Activated CD8-positive, alpha-beta T cell treated with anti-CD3 and anti-CD28 coated beads for 36 hours (primary cell): ENCODE data around the gene CXXC5. TPM values are rescaled to one million over a fixed set of nuclear protein-coding genes. Genes with fewer than 3 reads are reported as not detected.

Experiments
- ATAC-seq: fragments of 200-7000 bp; cut with Tn5 transposase; one replicate; pipeline ENCODE4 v1.10.0; 2021; ENCODE audit warnings: mild to moderate bottlenecking, moderate library complexity
- CTCF ChIA-PET: fragments of 350-600 bp; sonication (Branson Sonifier 250); formaldehyde crosslinking; loops from one replicate; lab custom pipeline; 2021; ENCODE audit warnings: antibody characterized with exemption; lab: Charles Lee
- POLR2A ChIA-PET: fragments of 350-600 bp; sonication (Branson Sonifier 250); formaldehyde crosslinking; loops from one replicate; lab custom pipeline; 2021; ENCODE audit warnings: antibody characterized with exemption; lab: Charles Lee
- DNase-seq: peaks from one replicate; pipeline ENCODE4 v3.0.0-alpha.2; 2020
- H3K27ac Mint-ChIP-seq: one replicate; pipeline ENCODE4 v1.8.0; 2021; ENCODE audit warnings: mild to moderate bottlenecking, mixed read lengths
- H3K27me3 Mint-ChIP-seq: one replicate; pipeline ENCODE4 v1.8.0; 2021; ENCODE audit warnings: mixed read lengths
- H3K36me3 Mint-ChIP-seq: one replicate; pipeline ENCODE4 v1.8.0; 2021; ENCODE audit warnings: low read depth, mixed read lengths
- H3K4me1 Mint-ChIP-seq: one replicate; pipeline ENCODE4 v1.8.0; 2021; ENCODE audit warnings: low read depth, mixed read lengths
- H3K4me3 Mint-ChIP-seq: one replicate; pipeline ENCODE4 v1.8.0; 2021; ENCODE audit warnings: mild to moderate bottlenecking, moderate library complexity, mixed read lengths
- H3K9me3 Mint-ChIP-seq: one replicate; pipeline ENCODE4 v1.8.0; 2021; ENCODE audit warnings: mixed read lengths
- intact Hi-C: fragments of 100-400 bp; cut with micrococcal nuclease; formaldehyde crosslinking; loops from one replicate; pipeline ENCODE4 v1.10.0; 2022
- total RNA-seq, 2 experiments: library from RNA; stranded (reverse); gene quantifications; one replicate each; pipeline ENCODE4 v1.2.3, GENCODE V29; 2021
- TF ChIP-seq, protein P1 (sequence below): fragments of 200-600 bp; IDR thresholded peaks from one replicate; pipeline ENCODE4 v1.8.0; 2022; ENCODE audit warnings: antibody characterized with exemption, mild to moderate bottlenecking

The CXXC5 gene
- total RNA-seq, 2 experiments from 2014 or later, result 3.5 to 4.3 TPM

DNA sequence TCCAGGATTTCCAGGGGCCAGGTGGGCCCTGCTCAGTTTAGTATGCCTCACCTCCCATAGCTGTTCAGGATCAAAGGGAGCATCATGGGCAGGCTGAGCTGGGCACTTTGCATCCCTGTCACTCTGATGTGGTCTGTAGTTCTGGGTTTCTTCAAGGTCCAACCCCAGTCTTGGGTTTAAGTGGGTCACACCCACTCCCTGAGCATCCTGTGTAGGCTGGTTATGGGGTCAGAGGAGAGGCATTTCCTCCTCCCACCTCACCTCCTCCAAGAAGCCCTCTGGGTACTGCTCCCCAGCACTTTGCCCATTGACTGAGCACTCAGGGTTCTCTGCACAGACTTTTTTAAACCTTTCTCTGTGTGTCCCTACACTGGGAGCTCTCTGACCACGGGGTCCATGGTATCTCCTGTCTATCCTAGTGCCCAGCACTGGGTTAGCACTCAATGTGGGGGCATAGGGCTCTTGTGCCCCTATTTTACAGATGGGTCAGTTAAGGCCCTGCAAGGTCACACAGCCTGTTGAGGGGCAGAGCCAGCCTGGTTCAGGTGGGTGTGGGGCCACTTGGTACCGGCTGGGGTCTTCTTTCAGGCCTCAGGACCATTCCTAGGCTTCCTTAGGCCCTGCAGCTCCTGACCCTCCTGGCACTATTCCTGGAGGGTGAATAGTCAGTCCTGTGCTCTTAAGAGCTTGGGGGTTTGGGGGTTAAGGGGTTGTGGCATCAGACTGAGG, 19.0 kb downstream of the CXXC5 start:
- Mint-ChIP-seq H3K9me3 (no peaks in the 10 kb centered on the region), H3K4me1 (peaks cover 63% of the 10 kb centered on the region), H3K27me3 (no peaks in the 10 kb centered on the region), H3K36me3 (no peaks in the 10 kb centered on the region), H3K27ac (peak overlapping the region; percentile 55), H3K4me3 (peak overlapping the region; percentile 50)
- peak; percentile 10 for ATAC-seq
- intact Hi-C loops, result no loop called here
- DNase-seq, result peak; percentile 43
- TF ChIP-seq, protein P1, sequence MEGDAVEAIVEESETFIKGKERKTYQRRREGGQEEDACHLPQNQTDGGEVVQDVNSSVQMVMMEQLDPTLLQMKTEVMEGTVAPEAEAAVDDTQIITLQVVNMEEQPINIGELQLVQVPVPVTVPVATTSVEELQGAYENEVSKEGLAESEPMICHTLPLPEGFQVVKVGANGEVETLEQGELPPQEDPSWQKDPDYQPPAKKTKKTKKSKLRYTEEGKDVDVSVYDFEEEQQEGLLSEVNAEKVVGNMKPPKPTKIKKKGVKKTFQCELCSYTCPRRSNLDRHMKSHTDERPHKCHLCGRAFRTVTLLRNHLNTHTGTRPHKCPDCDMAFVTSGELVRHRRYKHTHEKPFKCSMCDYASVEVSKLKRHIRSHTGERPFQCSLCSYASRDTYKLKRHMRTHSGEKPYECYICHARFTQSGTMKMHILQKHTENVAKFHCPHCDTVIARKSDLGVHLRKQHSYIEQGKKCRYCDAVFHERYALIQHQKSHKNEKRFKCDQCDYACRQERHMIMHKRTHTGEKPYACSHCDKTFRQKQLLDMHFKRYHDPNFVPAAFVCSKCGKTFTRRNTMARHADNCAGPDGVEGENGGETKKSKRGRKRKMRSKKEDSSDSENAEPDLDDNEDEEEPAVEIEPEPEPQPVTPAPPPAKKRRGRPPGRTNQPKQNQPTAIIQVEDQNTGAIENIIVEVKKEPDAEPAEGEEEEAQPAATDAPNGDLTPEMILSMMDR, result no peak
- ChIA-PET POLR2A (interaction anchor here (0.6 to 2.3 kb wide), 8 partner anchors 9 to 486 kb away, joined by 3 to 7 read pairs (median 4); partner anchors contain the start of gene CXXC5), CTCF (interaction anchor here (0.6 to 5.5 kb wide), 7 partner anchors 9 to 98 kb away, joined by 3 to 65 read pairs (median 3); no protein-coding TSS in a partner anchor)

DNA sequence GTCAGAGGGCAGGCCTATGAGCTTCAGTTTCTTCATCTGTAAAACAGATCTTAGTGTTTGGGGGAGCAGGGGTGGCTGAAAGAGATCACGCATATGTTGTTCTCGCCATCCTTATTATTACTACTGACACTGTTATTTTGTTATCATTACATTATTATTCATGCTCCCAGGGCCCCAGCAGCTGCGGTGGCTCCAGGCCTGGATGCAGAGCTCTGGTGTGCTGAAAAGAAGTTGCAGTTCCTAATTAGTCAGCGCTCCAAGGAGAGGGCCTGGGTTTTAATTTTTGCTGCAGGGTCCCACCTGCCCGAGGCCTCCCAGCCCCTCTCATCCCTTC, 19.5 kb downstream of the CXXC5 start:
- H3K4me1 Mint-ChIP-seq, result peaks cover 63% of the 10 kb centered on the region
- POLR2A ChIA-PET, result interaction anchor here (0.9 to 2.3 kb wide), 7 partner anchors 10 to 42 kb away, joined by 4 to 7 read pairs (median 5); partner anchors contain the start of gene CXXC5
- DNase-seq, result no peak
- TF ChIP-seq, protein P1, result no peak
- no peak for ATAC-seq
- no peaks in the 10 kb centered on the region for H3K36me3 Mint-ChIP-seq
- H3K9me3 Mint-ChIP-seq, result no peaks in the 10 kb centered on the region
- H3K4me3 Mint-ChIP-seq, result peak overlapping the region; percentile 50
- CTCF ChIA-PET, result interaction anchor here (1.0 to 5.5 kb wide), 5 partner anchors 9 to 98 kb away, joined by 3 to 65 read pairs (median 3); no protein-coding TSS in a partner anchor
- H3K27me3 Mint-ChIP-seq, result no peaks in the 10 kb centered on the region
- H3K27ac Mint-ChIP-seq, result peak overlapping the region; percentile 55
- intact Hi-C loops, result no loop called here

DNA sequence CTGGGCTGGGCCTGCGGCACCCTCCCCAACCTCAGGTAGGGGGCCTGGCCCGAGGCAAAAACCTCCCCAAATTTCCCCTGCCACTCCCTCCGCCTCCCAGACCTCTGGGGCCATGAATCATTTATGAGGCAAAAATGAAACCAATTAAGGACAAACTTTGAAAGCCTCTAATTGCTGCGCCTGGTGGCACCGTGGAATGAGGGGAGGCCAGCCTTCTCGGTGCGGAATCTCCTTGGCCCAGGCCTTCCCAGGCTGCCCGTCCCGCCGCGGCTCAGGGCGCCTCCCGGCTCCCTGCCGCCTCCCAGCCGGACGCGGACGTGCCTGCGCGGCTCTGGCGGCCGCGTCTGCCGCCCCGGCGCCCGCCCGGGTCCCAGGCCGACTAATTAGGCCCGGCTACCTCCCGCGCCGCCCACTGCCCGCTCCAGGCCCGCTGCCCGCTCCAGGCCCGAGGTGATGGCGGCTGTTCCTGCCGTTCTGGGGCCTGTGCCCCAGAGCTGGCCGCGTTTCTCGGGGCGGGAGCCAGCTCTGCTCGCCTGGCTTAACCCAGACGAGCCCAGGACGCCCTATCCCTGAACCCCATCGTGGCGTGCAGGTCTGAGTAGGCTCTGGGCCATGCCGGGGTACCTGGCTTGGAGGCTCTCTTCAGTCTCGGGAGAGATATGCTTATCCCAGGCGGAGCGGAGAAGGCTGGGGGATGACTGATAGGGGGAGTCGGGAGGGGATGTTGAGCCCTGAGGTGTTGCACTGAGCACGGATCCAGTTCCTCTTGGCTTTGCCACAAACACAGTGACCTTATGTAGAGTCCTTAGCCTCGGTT, 20.1 kb downstream of the CXXC5 start:
- no peaks in the 10 kb centered on the region for H3K9me3 Mint-ChIP-seq
- H3K4me1 Mint-ChIP-seq, result peaks cover 61% of the 10 kb centered on the region
- H3K27ac Mint-ChIP-seq, result peak overlapping the region; percentile 79
- POLR2A ChIA-PET, result interaction anchor here (0.7 to 2.9 kb wide), 4 partner anchors 10 to 42 kb away, joined by 3 to 13 read pairs (median 4); no protein-coding TSS in a partner anchor
- no peaks in the 10 kb centered on the region for H3K36me3 Mint-ChIP-seq
- peak; percentile 21 for ATAC-seq
- DNase-seq, result peak; percentile 66
- no peaks in the 10 kb centered on the region for H3K27me3 Mint-ChIP-seq
- CTCF ChIA-PET, result interaction anchor here (1.0 to 5.5 kb wide), 7 partner anchors 9 to 107 kb away, joined by 3 to 65 read pairs (median 4); no protein-coding TSS in a partner anchor
- intact Hi-C loops, result no loop called here
- peak overlapping the region; percentile 79 for H3K4me3 Mint-ChIP-seq
- TF ChIP-seq, protein P1, result no peak

DNA sequence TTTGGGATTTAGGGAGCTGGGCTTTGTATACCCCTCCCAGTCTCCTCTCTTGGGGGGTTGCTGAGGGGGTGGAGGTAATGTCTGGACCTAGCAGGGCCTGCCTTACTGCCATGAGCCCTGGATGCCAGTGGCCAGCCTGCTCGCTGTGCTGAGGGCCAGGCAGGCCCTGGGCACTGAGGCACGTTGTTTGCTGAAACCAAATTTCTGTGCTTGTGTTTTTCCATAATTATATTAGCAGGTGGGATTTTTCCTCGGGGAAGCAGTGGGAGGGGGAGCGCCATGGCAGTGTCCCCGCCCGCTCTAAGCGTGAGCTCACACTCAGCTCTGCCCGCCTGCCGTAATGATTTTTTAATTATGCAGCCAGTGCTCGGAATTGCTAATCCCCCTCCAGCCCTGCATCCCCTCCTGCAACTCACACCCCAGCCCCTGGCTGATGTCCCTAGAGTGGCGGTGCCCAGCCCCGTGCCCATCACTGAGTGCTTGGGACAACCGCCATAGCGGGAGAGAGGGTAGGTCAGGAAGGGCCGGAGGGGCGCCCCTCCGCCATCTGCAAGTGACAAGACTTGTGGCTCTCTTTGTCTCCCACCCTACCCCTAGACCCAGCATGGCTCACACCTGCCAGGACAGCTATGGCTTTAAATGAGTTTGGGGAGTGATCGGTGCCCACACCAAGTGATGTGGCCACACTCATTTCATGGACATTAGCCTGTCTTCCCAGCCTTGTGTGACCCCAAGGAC, 20.9 kb downstream of the CXXC5 start:
- no peak for DNase-seq
- ATAC-seq, result no peak
- TF ChIP-seq, protein P1, result no peak
- Mint-ChIP-seq H3K27me3 (no peaks in the 10 kb centered on the region), H3K4me3 (peak overlapping the region; percentile 79), H3K27ac (peak overlapping the region; percentile 79), H3K36me3 (no peaks in the 10 kb centered on the region), H3K9me3 (no peaks in the 10 kb centered on the region), H3K4me1 (peaks cover 54% of the 10 kb centered on the region)
- ChIA-PET CTCF (interaction anchor here (0.8 to 5.5 kb wide), 7 partner anchors 10 to 118 kb away, joined by 3 to 65 read pairs (median 5); no protein-coding TSS in a partner anchor), POLR2A (interaction anchor here (0.6 to 2.9 kb wide), 7 partner anchors 15 to 1651 kb away, joined by 3 to 13 read pairs (median 4); partner anchors contain the start of gene TAF7)
- intact Hi-C loops, result no loop called here
